ENCODE results near the gene LILRA1.

The LILRA1 gene

DNA sequence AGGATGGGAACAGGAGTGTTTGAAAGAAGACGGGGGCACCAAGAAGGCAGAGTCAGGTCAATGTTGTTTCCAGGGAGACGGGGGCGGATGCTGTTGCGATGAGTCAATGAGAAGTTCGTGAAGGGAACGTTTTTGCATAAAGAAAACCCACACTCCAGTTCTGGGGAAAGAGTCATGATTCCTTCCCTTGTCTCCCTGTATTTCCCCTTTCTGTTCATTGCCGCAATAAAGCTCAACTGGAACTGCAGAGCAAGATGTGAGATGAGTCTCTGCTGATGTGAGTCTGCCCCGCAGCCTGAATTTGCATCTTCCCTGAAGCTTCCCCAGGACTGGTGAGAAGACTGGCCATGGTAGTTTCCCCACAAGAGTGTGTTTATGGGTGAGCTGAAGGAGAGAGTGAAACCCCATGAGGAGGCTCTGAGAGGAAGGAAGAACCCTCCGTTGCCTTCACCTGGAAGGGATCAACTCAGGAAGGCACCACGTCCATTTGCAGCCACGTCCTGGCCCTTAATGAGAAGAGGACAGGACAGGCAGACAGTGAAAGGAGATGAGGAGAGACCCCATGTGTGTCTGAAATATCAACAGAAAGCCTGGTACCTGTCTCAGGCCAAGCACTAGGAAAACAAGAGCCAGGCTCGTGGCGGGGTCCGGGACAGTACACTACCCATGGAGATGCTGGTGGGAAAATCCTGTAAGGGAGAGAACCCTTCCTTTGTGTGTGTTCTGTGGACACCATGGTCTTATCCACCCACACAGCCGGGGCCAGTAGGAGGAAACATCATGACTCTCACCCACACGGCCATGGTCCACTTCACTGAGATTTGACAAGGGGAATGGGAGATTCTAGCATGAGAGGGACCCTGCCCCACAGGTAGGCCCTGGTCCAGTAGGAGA lies 13.7 kb downstream of the LILRA1 start:
- no peaks in the 10 kb centered on the region for H3K4me1 ChIP-seq (ENCODE audit: control insufficient read depth, insufficient read depth, low read length, poor library complexity, severe bottlenecking)
- no peak for DNase-seq
- H3K27me3 ChIP-seq (replicated peaks; ENCODE audit: control insufficient read depth, insufficient read depth, low read length, poor library complexity, severe bottlenecking): no peaks in the 10 kb centered on the region
- H3K9me3 ChIP-seq (ENCODE audit: control insufficient read depth, low read length): no peaks in the 10 kb centered on the region
- H3K36me3 ChIP-seq (ENCODE audit: control insufficient read depth, insufficient read depth, low read length): no peaks in the 10 kb centered on the region
- no peak overlapping the region for H3K4me3 ChIP-seq (ENCODE audit: insufficient read depth, low read depth, low read length, poor library complexity, severe bottlenecking)
- no peak overlapping the region for H3K27ac ChIP-seq (ENCODE audit: insufficient read depth, low read length, poor library complexity, severe bottlenecking)

DNA sequence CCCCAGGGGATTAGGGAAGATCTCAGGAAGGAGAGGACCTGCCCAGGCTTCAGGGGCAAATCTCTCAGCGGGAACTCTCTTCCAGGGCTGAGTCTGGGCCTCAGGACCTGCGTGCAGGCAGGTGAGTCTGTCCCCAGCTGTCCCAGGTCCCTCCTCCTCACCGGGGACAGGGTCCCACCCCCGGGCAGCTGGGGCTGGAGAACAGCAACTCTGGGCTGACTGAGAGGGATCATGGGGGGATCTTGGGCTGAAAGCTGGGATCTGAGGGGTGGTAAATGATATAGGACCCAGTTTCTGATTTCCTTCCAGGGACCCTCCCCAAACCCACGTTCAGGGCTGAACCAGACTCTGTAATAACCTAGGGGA lies 14.3 kb downstream of the LILRA1 start:
- H3K27ac ChIP-seq (ENCODE audit: insufficient read depth, low read length, poor library complexity, severe bottlenecking): no peak overlapping the region
- H3K36me3 ChIP-seq (ENCODE audit: control insufficient read depth, insufficient read depth, low read length): no peaks in the 10 kb centered on the region
- H3K27me3 ChIP-seq (replicated peaks; ENCODE audit: control insufficient read depth, insufficient read depth, low read length, poor library complexity, severe bottlenecking): no peaks in the 10 kb centered on the region
- no peaks in the 10 kb centered on the region for H3K4me1 ChIP-seq (ENCODE audit: control insufficient read depth, insufficient read depth, low read length, poor library complexity, severe bottlenecking)
- H3K4me3 ChIP-seq (ENCODE audit: insufficient read depth, low read depth, low read length, poor library complexity, severe bottlenecking): no peak overlapping the region
- no peaks in the 10 kb centered on the region for H3K9me3 ChIP-seq (ENCODE audit: control insufficient read depth, low read length)
- DNase-seq: no peak

DNA sequence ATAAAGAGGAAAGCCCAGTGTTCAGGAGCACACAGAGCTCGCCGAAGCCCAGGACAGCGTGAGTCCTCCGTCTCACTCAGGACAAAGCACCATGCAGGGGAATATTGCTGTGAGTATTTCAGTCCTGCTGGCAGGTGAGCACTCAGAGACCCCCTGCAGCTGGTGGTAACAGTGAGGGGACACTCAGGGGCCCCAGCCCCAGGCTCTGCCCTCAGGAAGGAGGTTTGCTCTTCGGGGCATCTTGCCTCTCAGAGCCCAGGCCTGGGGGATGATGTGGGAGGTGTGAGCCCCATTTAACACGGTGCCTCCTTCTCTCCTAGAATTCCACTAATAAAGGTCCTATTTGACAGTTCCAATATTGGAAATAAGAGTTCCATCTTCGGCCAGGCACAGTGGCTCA lies 14.8 kb downstream of the LILRA1 start:
- no peaks in the 10 kb centered on the region for H3K9me3 ChIP-seq (ENCODE audit: control insufficient read depth, low read length)
- H3K27ac ChIP-seq (ENCODE audit: insufficient read depth, low read length, poor library complexity, severe bottlenecking): no peak overlapping the region
- H3K4me1 ChIP-seq (ENCODE audit: control insufficient read depth, insufficient read depth, low read length, poor library complexity, severe bottlenecking): no peaks in the 10 kb centered on the region
- H3K4me3 ChIP-seq (ENCODE audit: insufficient read depth, low read depth, low read length, poor library complexity, severe bottlenecking): no peak overlapping the region
- H3K36me3 ChIP-seq (ENCODE audit: control insufficient read depth, insufficient read depth, low read length): no peaks in the 10 kb centered on the region
- no peaks in the 10 kb centered on the region for H3K27me3 ChIP-seq (replicated peaks; ENCODE audit: control insufficient read depth, insufficient read depth, low read length, poor library complexity, severe bottlenecking)
- DNase-seq: no peak

DNA sequence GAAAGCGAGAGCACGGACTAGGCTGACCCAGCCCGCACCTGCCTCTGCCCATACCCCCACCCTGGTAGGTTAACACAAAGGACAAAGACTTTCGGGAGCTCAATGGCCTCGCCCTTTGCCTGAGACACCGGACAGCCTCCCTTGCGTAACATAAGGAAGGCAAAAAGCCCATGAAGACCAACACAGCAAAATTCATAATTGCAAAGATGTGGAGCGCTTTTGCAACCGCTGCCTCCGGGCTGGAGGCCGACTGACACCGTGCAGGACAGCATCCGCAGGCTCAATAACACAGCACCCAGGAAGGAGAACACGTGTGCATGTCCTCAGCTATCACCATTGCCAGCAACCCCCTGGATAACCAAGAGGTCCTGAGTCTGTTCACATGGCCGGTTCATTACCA lies 15.4 kb downstream of the LILRA1 start:
- H3K9me3 ChIP-seq (ENCODE audit: control insufficient read depth, low read length): no peaks in the 10 kb centered on the region
- H3K4me3 ChIP-seq (ENCODE audit: insufficient read depth, low read depth, low read length, poor library complexity, severe bottlenecking): no peak overlapping the region
- DNase-seq: no peak
- H3K36me3 ChIP-seq (ENCODE audit: control insufficient read depth, insufficient read depth, low read length): no peaks in the 10 kb centered on the region
- H3K27ac ChIP-seq (ENCODE audit: insufficient read depth, low read length, poor library complexity, severe bottlenecking): no peak overlapping the region
- no peaks in the 10 kb centered on the region for H3K27me3 ChIP-seq (replicated peaks; ENCODE audit: control insufficient read depth, insufficient read depth, low read length, poor library complexity, severe bottlenecking)
- H3K4me1 ChIP-seq (ENCODE audit: control insufficient read depth, insufficient read depth, low read length, poor library complexity, severe bottlenecking): no peaks in the 10 kb centered on the region

DNA sequence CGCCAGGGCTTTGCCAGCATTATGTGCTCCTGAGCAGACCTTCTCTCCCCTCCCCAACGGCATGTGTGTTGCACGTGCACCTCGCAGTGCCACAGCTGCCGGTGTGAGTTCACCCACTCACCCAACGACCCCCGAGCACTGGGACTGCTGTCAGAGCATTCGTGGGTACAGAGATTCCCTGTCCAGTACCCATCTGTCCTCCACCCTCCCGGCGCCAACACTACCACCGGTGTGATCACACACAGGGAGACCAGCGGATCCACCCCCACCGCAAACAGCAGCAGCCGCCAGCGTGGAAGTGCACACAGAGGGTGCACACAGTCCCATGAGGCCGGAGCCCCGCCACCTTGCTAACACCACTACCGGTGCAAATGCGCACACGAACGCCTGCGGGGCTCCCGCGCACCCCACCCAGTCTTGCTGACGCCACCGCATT lies 15.9 kb downstream of the LILRA1 start:
- no peaks in the 10 kb centered on the region for H3K9me3 ChIP-seq (ENCODE audit: control insufficient read depth, low read length)
- H3K4me3 ChIP-seq (ENCODE audit: insufficient read depth, low read depth, low read length, poor library complexity, severe bottlenecking): no peak overlapping the region
- H3K4me1 ChIP-seq (ENCODE audit: control insufficient read depth, insufficient read depth, low read length, poor library complexity, severe bottlenecking): no peaks in the 10 kb centered on the region
- H3K27me3 ChIP-seq (replicated peaks; ENCODE audit: control insufficient read depth, insufficient read depth, low read length, poor library complexity, severe bottlenecking): no peaks in the 10 kb centered on the region
- H3K36me3 ChIP-seq (ENCODE audit: control insufficient read depth, insufficient read depth, low read length): no peaks in the 10 kb centered on the region
- H3K27ac ChIP-seq (ENCODE audit: insufficient read depth, low read length, poor library complexity, severe bottlenecking): no peak overlapping the region
- DNase-seq: no peak

DNA sequence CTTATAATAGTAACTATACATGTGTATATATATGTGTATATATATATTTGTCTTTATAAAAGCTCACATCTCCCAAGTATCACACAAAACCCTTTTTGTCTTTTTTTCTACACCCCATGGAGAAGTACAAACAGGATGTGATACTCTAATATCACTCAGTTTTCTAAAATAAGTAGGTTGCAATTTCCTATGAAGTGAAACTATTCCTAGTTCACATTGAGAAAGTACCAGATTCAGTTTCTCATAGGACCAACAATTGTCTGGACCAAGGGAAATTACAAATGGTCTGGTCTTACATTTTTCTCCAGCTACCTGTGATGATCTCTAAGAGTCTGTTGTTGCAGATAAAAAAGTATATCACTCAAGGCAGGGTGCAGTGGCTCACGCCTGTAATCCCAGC lies 19.0 kb downstream of the LILRA1 start:
- H3K4me1 ChIP-seq (ENCODE audit: control insufficient read depth, insufficient read depth, low read length, poor library complexity, severe bottlenecking): no peaks in the 10 kb centered on the region

DNA sequence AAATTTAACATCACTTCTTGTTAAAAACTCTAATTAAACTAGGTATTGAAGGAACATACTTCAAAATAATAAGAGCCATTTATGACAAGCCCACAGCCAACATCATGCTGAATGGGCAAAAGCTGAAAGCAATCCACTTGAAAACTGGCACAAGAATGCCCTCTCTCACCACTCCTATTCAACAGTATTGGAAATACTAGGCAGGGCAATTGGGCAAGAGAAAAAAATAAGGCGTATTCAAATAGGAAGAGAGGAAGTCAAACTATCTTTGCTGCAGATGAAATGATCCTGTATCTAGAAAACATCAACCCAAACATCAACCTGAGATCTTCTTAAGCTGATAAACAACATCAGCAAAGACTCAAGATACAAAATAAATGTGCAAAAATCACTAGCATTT lies 21.3 kb downstream of the LILRA1 start:
- Histone ChIP-seq H3K9me3 (ENCODE audit: control insufficient read depth, low read length) (no peaks in the 10 kb centered on the region), H3K4me3 (ENCODE audit: insufficient read depth, low read depth, low read length, poor library complexity, severe bottlenecking) (no peak overlapping the region), H3K36me3 (ENCODE audit: control insufficient read depth, insufficient read depth, low read length) (no peaks in the 10 kb centered on the region), H3K27me3 (replicated peaks; ENCODE audit: control insufficient read depth, insufficient read depth, low read length, poor library complexity, severe bottlenecking) (no peaks in the 10 kb centered on the region), H3K27ac (ENCODE audit: insufficient read depth, low read length, poor library complexity, severe bottlenecking) (no peak overlapping the region), H3K4me1 (ENCODE audit: control insufficient read depth, insufficient read depth, low read length, poor library complexity, severe bottlenecking) (no peaks in the 10 kb centered on the region)
- DNase-seq: no peak

More for the DNA sequence above, 19.0 kb downstream of the LILRA1 start:
- H3K27me3 ChIP-seq (replicated peaks; ENCODE audit: control insufficient read depth, insufficient read depth, low read length, poor library complexity, severe bottlenecking): no peaks in the 10 kb centered on the region
- no peak overlapping the region for H3K27ac ChIP-seq (ENCODE audit: insufficient read depth, low read length, poor library complexity, severe bottlenecking)
- H3K36me3 ChIP-seq (ENCODE audit: control insufficient read depth, insufficient read depth, low read length): no peaks in the 10 kb centered on the region
- no peak overlapping the region for H3K4me3 ChIP-seq (ENCODE audit: insufficient read depth, low read depth, low read length, poor library complexity, severe bottlenecking)
- H3K9me3 ChIP-seq (ENCODE audit: control insufficient read depth, low read length): no peaks in the 10 kb centered on the region
- DNase-seq: no peak

DNA sequence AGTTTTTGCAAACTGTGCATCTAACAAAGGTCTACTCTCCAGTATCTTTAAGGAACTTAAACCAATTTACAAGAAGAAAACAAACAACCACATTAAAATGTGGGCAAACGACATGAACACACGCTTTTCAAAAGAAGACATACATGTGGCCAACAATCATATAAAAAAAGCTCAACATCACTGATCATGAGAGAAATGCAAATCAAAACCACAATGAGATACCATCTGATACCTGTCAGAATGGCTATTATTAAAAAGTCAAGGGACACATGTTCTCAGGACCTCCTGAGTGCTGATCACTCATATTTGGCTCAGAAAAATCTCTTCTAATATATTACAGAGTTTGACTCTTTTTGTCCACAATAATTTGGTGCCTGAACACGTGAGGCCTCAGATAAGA lies 22.6 kb downstream of the LILRA1 start:
- H3K4me1 ChIP-seq (ENCODE audit: control insufficient read depth, insufficient read depth, low read length, poor library complexity, severe bottlenecking): no peaks in the 10 kb centered on the region
- H3K36me3 ChIP-seq (ENCODE audit: control insufficient read depth, insufficient read depth, low read length): no peaks in the 10 kb centered on the region
- no peak overlapping the region for H3K4me3 ChIP-seq (ENCODE audit: insufficient read depth, low read depth, low read length, poor library complexity, severe bottlenecking)
- H3K27ac ChIP-seq (ENCODE audit: insufficient read depth, low read length, poor library complexity, severe bottlenecking): no peak overlapping the region
- no peaks in the 10 kb centered on the region for H3K9me3 ChIP-seq (ENCODE audit: control insufficient read depth, low read length)
- H3K27me3 ChIP-seq (replicated peaks; ENCODE audit: control insufficient read depth, insufficient read depth, low read length, poor library complexity, severe bottlenecking): no peaks in the 10 kb centered on the region
- DNase-seq: no peak

DNA sequence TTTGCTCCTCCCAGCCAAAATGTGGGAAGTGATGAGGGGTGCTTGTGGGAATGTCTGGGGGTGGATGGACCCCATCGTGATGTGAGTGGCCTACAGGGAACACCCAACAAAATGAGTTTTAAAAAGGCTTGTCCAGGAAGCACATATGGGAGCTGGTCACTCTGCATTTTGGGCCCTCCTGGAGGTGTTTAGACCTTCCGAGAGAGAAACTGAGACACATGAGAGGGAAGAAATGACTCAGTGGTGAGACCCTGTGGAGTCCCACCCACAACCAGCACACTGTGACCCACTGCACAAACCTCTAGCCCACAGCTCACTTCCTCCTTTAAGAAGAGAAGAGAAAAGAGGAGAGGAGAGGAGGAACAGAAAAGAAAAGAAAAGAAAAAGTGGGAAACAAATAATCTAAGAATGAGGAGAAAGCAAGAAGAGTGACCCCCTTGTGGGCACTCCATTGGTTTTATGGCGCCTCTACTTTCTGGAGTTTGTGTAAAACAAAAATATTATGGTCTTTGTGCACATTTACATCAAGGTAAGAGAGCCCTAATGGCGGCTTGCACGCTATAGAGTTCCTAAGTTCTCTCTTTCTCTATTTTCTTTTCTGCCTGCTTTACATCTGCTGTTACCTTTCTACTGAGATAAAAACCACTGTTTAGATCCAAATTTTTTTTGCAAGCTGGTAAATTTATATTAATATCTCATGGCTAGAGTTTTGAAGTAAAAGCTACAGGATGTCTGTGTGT lies 23.6 kb downstream of the LILRA1 start:
- H3K27ac ChIP-seq (ENCODE audit: insufficient read depth, low read length, poor library complexity, severe bottlenecking): no peak overlapping the region

DNA sequence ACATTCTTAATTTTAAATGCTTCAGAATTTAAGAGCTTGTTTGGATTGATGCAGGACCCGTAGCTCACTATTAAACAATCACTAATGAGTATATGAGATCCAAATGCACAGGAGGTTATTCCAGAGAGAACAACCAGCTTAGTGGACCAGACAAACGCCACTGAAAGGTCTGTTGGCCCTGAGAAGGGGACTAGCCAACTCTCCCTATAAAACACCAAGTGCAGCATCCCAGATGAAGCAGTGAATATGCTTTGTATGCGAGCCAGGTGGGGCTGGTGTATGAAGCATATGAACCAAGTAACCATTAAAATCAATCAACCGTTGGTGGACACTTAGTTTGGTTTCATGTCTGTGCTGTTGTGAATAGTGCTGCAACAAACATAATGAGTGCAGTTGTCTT lies 27.0 kb downstream of the LILRA1 start:
- H3K4me1 ChIP-seq (ENCODE audit: control insufficient read depth, insufficient read depth, low read length, poor library complexity, severe bottlenecking): no peaks in the 10 kb centered on the region
- DNase-seq: no peak
- H3K27me3 ChIP-seq (replicated peaks; ENCODE audit: control insufficient read depth, insufficient read depth, low read length, poor library complexity, severe bottlenecking): no peaks in the 10 kb centered on the region
- no peak overlapping the region for H3K4me3 ChIP-seq (ENCODE audit: insufficient read depth, low read depth, low read length, poor library complexity, severe bottlenecking)
- no peaks in the 10 kb centered on the region for H3K9me3 ChIP-seq (ENCODE audit: control insufficient read depth, low read length)
- no peaks in the 10 kb centered on the region for H3K36me3 ChIP-seq (ENCODE audit: control insufficient read depth, insufficient read depth, low read length)
- no peak overlapping the region for H3K27ac ChIP-seq (ENCODE audit: insufficient read depth, low read length, poor library complexity, severe bottlenecking)

More for the DNA sequence above, 23.6 kb downstream of the LILRA1 start:
- Histone ChIP-seq H3K36me3 (ENCODE audit: control insufficient read depth, insufficient read depth, low read length) (no peaks in the 10 kb centered on the region), H3K9me3 (ENCODE audit: control insufficient read depth, low read length) (no peaks in the 10 kb centered on the region), H3K27me3 (replicated peaks; ENCODE audit: control insufficient read depth, insufficient read depth, low read length, poor library complexity, severe bottlenecking) (no peaks in the 10 kb centered on the region), H3K4me1 (ENCODE audit: control insufficient read depth, insufficient read depth, low read length, poor library complexity, severe bottlenecking) (no peaks in the 10 kb centered on the region), H3K4me3 (ENCODE audit: insufficient read depth, low read depth, low read length, poor library complexity, severe bottlenecking) (no peak overlapping the region)
- no peak for DNase-seq

Measured in effector memory CD4-positive, alpha-beta T cell (primary cell).